Breast epithelium (tissue), 3 donors: ENCODE results near the gene PARP2.
"Not testable (repeated sequence)": the region's sequence is repeated elsewhere in the genome, so short reads cannot be mapped to it uniquely, and the experiment has no call there.

Experiments used
- POLR2A ChIP-seq: fragments of 450-650 bp; IDR thresholded peaks from one replicate; pipeline ENCODE4 v1.6.1; 2016; ENCODE audit warnings: antibody characterized with exemption, mild to moderate bottlenecking, moderate library complexity
- POLR2AphosphoS5 ChIP-seq, 3 donors: sonication (generic); formaldehyde crosslinking; IDR thresholded peaks; one replicate each; pipeline ENCODE4 v1.6.1; 2017; ENCODE audit warnings: antibody characterized with exemption in 3 of 3
- TF ChIP-seq, protein P1 (sequence below), 3 donors: fragments of 450-650 bp; IDR thresholded peaks; one replicate each; pipeline ENCODE4 v1.5.1; 2016 to 2017; ENCODE audit warnings: antibody characterized with exemption in 3 of 3, mild to moderate bottlenecking in 3 of 3, moderate library complexity in 3 of 3

GRCh38 chr14:20358474-20358873, 15.0 kb downstream of the PARP2 start:
- TF ChIP-seq, protein P1, sequence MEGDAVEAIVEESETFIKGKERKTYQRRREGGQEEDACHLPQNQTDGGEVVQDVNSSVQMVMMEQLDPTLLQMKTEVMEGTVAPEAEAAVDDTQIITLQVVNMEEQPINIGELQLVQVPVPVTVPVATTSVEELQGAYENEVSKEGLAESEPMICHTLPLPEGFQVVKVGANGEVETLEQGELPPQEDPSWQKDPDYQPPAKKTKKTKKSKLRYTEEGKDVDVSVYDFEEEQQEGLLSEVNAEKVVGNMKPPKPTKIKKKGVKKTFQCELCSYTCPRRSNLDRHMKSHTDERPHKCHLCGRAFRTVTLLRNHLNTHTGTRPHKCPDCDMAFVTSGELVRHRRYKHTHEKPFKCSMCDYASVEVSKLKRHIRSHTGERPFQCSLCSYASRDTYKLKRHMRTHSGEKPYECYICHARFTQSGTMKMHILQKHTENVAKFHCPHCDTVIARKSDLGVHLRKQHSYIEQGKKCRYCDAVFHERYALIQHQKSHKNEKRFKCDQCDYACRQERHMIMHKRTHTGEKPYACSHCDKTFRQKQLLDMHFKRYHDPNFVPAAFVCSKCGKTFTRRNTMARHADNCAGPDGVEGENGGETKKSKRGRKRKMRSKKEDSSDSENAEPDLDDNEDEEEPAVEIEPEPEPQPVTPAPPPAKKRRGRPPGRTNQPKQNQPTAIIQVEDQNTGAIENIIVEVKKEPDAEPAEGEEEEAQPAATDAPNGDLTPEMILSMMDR (IDR thresholded peaks at IDR 0.05), result not testable (repeated sequence)
- not testable (repeated sequence) for TF ChIP-seq POLR2AphosphoS5 (IDR thresholded peaks at IDR 0.05); POLR2A
